ENCODE data around the gene PLPPR4.

The PLPPR4 gene

GRCh38 chr1:99218999-99219398 is 45.3 kb upstream of the PLPPR4 start:
- TF ChIP-seq FOXP2 (optimal IDR thresholded peaks at IDR 0.05; ENCODE audit: borderline replicate concordance, extremely low read depth, extremely low read length, insufficient read depth): no peak
- no peak for TF ChIP-seq POLR2AphosphoS5 (IDR thresholded peaks at IDR 0.05; ENCODE audit: low read depth, low read length)
- TF ChIP-seq TAF1 (IDR thresholded peaks at IDR 0.05; ENCODE audit: borderline replicate concordance, insufficient read depth, low read length): no peak
- no peak for TF ChIP-seq REST (IDR thresholded peaks at IDR 0.05; ENCODE audit: insufficient read depth in 1 of 2, low read depth in 2 of 2, low read length in 2 of 2)
- TF ChIP-seq SIN3A (IDR thresholded peaks at IDR 0.05; ENCODE audit: borderline replicate concordance, insufficient read depth, low read length): no peak

GRCh38 chr1:99227056-99227897 is 37.0 kb upstream of the PLPPR4 start:
- TF ChIP-seq FOXP2 (optimal IDR thresholded peaks at IDR 0.05; ENCODE audit: borderline replicate concordance, extremely low read depth, extremely low read length, insufficient read depth) (no peak), POLR2AphosphoS5 (IDR thresholded peaks at IDR 0.05; ENCODE audit: low read depth, low read length) (no peak), TAF1 (IDR thresholded peaks at IDR 0.05; ENCODE audit: borderline replicate concordance, insufficient read depth, low read length) (no peak), SIN3A (IDR thresholded peaks at IDR 0.05; ENCODE audit: borderline replicate concordance, insufficient read depth, low read length) (no peak), REST (IDR thresholded peaks at IDR 0.05; ENCODE audit: insufficient read depth in 1 of 2, low read depth in 2 of 2, low read length in 2 of 2) (no peak)

GRCh38 chr1:99228153-99228552 is 36.1 kb upstream of the PLPPR4 start:
- no peak for TF ChIP-seq TAF1 (IDR thresholded peaks at IDR 0.05; ENCODE audit: borderline replicate concordance, insufficient read depth, low read length)
- no peak for TF ChIP-seq POLR2AphosphoS5 (IDR thresholded peaks at IDR 0.05; ENCODE audit: low read depth, low read length)
- no peak for TF ChIP-seq SIN3A (IDR thresholded peaks at IDR 0.05; ENCODE audit: borderline replicate concordance, insufficient read depth, low read length)
- TF ChIP-seq REST (IDR thresholded peaks at IDR 0.05; ENCODE audit: insufficient read depth in 1 of 2, low read depth in 2 of 2, low read length in 2 of 2): no peak
- no peak for TF ChIP-seq FOXP2 (optimal IDR thresholded peaks at IDR 0.05; ENCODE audit: borderline replicate concordance, extremely low read depth, extremely low read length, insufficient read depth)

GRCh38 chr1:99229122-99229521 is 35.2 kb upstream of the PLPPR4 start:
- no peak for TF ChIP-seq SIN3A (IDR thresholded peaks at IDR 0.05; ENCODE audit: borderline replicate concordance, insufficient read depth, low read length)
- TF ChIP-seq POLR2AphosphoS5 (IDR thresholded peaks at IDR 0.05; ENCODE audit: low read depth, low read length): no peak
- no peak for TF ChIP-seq FOXP2 (optimal IDR thresholded peaks at IDR 0.05; ENCODE audit: borderline replicate concordance, extremely low read depth, extremely low read length, insufficient read depth)
- TF ChIP-seq TAF1 (IDR thresholded peaks at IDR 0.05; ENCODE audit: borderline replicate concordance, insufficient read depth, low read length): no peak
- no peak for TF ChIP-seq REST (IDR thresholded peaks at IDR 0.05; ENCODE audit: insufficient read depth in 1 of 2, low read depth in 2 of 2, low read length in 2 of 2)
